Large intestine (tissue), 3 donors: ENCODE measurements around the gene RANBP1. TPM values are rescaled to one million over a fixed set of nuclear protein-coding genes. Genes with fewer than 3 reads are reported as not detected.

ENCODE experiments used
- DNase-seq, 2 donors: peaks; one replicate each; pipeline versions ENCODE4 v3.0.0 to v3.0.0-alpha.2; 2013
- H3K27ac ChIP-seq: one replicate; pipeline ENCODE4 v1.5.1; 2013; ENCODE audit warnings: low read length
- H3K27me3 ChIP-seq: 2 replicates; pipeline ENCODE4 v1.6.1; 2013; ENCODE audit warnings: low read length; ENCODE audit not compliant: control insufficient read depth, insufficient read depth
- H3K36me3 ChIP-seq: 2 replicates; pipeline ENCODE4 v1.6.1; 2013; ENCODE audit warnings: low read length; ENCODE audit not compliant: control insufficient read depth, insufficient read depth
- H3K4me1 ChIP-seq: one replicate; pipeline ENCODE4 v1.6.1; 2013; ENCODE audit warnings: low read length; ENCODE audit not compliant: control insufficient read depth, insufficient read depth
- H3K4me3 ChIP-seq: one replicate; pipeline ENCODE4 v1.5.1; 2013; ENCODE audit warnings: low read length
- H3K9me3 ChIP-seq: one replicate; pipeline ENCODE4 v1.6.1; 2013; ENCODE audit warnings: mild to moderate bottlenecking, low read depth, low read length, moderate library complexity; ENCODE audit not compliant: control insufficient read depth
- WGBS: methylation state at CpG from one replicate; pipeline ENCODE4 v1.1.5; 2013; ENCODE audit warnings: low lambda C conversion rate; ENCODE audit not compliant: insufficient coverage; 5-methylcytosine and 5-hydroxymethylcytosine counted together
- polyA plus RNA-seq: library from polyadenylated mRNA; unstranded; fragments of 120-200 nt; gene quantifications from one replicate; pipeline ENCODE4 v1.2.1, GENCODE V29; 2013

RANBP1 gene
- polyA plus RNA-seq, 1 donor = 136 TPM

DNA sequence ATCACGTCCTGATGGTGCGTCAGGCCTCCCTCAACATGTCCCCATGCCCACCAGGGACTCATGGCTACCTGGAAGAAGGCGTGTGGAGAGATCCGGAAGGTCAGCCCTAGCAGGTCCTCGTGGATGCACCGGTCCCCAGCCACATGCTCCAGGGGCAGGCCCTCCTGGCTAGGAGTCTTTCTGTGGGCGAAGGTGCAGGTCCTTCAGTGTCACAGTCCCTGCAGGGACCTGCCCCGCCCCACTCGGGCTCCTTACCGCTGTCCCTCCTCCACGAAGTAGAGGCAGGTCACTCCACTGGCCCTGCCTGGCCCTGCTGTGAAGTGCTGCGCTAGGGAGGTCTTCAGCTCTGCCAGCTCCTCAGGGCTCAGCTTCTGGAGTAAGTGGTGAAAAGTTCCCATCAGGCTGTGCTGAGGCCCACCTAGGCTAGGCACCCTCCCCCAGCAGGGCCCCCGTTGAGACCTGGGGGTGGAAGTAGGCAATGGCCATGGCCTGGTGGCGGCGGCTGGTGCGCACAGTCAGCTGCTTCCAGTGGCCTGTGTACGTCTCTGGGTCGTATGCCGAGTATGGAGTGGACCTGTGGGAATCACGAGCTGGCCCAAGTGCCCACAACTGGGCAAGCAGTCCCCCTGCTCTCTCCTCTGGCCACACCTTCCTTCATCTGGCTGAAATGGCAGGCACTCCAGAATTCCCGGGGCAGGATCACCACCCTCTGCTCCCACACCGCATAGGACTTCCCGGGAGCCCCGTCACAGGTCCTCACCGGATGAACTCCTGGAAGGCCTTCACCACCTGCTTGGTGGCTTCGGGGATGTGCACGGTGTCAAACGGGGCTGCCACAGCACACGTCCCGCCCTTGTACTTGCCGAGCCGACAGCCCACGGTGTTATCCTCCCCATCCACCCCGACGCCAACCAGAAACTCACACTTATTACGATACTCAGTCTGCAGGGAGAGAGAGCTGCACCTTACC, 1.1 kb upstream of the RANBP1 start:
- Histone ChIP-seq H3K4me3 (no peak overlapping the region), H3K36me3 (peaks cover 65% of the 10 kb centered on the region), H3K27me3 (no peaks in the 10 kb centered on the region), H3K9me3 (peaks cover 2% of the 10 kb centered on the region), H3K27ac (no peak overlapping the region), H3K4me1 (peaks cover 9% of the 10 kb centered on the region)
- no CpG with 5 or more reads among the region's 36 CpGs for WGBS
- no peak for DNase-seq

- Histone ChIP-seq H3K27ac (peak overlapping the region; percentile 61), H3K4me3 (peak overlapping the region; percentile 96), H3K36me3 (peaks cover 63% of the 10 kb centered on the region), H3K27me3 (no peaks in the 10 kb centered on the region), H3K9me3 (no peaks in the 10 kb centered on the region), H3K4me1 (peaks cover 9% of the 10 kb centered on the region)
- no CpG with 5 or more reads among the region's 27 CpGs for WGBS
- no peak for DNase-seq
These were observed 559 bp downstream of the RANBP1 start for GRCh38 chr22:20116376-20116950.

DNA sequence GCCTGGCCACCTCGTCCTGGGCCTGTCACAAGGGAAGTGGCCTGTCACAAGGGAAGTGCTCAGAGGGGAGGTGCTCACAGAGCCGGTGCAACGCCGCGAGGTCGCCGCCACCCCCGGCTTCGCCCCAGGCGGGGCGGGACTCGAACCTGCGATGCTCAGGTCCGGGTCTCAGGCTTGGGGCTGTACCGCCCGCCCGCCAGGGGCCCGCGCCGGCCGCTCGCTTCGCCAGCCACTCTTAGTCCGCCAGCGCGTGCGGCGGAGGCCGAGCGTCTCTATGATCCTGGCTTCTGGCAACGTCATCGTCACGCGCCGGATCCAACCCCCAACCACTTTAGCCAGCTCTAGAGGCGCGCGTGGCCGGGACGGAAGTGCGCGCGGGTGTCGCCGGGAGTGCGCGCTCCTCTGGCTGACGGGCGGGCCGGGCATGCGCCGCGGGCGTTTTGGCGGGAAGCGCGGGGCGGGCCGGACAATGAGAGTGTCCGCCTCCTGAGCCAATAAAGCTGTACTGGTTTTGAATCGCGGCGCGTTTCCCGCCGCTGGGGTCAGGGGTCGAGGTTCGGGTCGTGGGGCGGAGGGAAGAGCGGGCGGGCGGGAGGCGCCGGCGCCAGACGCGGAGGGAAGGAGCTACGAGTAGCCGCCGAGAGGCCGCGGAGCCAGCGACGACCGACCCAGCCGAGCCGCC, 1.2 kb downstream of the RANBP1 start, which contains the start of gene TRMT2A:
TSS of gene TRMT2A (minus strand) at position 276 of the 682 bp plus-strand sequence. CDS start 320 bp downstream, outside the sequence.
- peak; percentile 98 to 99 for DNase-seq
- Histone ChIP-seq H3K27ac (peak within 1 kb of the TSS; percentile 61), H3K4me1 (peaks cover 9% of the 10 kb centered on the region), H3K9me3 (no peaks in the 10 kb centered on the region), H3K4me3 (peak within 1 kb of the TSS; percentile 96), H3K27me3 (no peaks in the 10 kb centered on the region), H3K36me3 (peaks cover 65% of the 10 kb centered on the region)
- WGBS = no CpG with 5 or more reads among the region's 88 CpGs

DNA sequence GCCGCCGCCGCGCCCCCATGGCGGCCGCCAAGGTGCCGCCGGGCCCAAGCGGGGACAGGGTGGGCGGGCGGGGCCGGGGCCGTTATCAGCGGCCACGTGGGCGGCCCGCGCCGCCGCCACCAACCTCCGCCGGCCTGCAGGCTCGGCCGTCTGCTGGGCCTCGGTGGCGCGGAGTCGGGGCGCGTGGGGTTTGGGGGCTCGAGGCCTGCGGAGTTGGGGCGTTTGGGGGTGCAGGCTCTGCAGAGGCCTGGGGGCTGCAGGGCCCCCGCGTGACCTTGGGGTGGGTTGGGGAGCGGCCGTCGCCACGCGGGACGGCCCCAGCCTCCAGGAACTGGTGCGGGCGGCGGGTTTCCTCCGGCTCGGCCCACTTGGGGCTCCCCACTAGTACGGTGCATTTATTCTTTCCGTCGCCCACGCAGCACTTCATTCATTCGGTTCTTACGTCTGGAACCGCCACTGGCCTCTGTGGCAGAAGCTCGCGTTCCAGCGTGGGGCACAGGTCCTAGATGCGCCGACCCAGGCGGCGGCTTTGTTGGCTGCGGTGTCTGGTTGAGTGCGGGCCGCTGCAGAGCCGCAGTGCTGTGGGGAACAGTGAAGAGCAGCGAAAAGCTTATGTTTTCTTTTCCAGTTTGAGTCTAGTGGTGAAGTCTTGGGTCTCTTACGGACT, 1.9 kb downstream of the RANBP1 start:
- Histone ChIP-seq H3K27ac (no peak overlapping the region), H3K27me3 (no peaks in the 10 kb centered on the region), H3K36me3 (peaks cover 62% of the 10 kb centered on the region), H3K9me3 (no peaks in the 10 kb centered on the region), H3K4me1 (peaks cover 9% of the 10 kb centered on the region), H3K4me3 (peak overlapping the region; percentile 56)
- peak in 1 of 2 donors; percentile 39 for DNase-seq
- no CpG with 5 or more reads among the region's 66 CpGs for WGBS

GRCh38 chr22:20118300-20119020, 2.6 kb downstream of the RANBP1 start:
- Histone ChIP-seq H3K4me1 (peaks cover 9% of the 10 kb centered on the region), H3K27ac (no peak overlapping the region), H3K9me3 (no peaks in the 10 kb centered on the region)

GRCh38 chr22:20121856-20122415, 6.0 kb downstream of the RANBP1 start:
- H3K4me3 ChIP-seq = no peak overlapping the region
- H3K27me3 ChIP-seq = no peaks in the 10 kb centered on the region
- H3K27ac ChIP-seq = no peak overlapping the region
- peaks cover 68% of the 10 kb centered on the region for H3K36me3 ChIP-seq
- no CpG with 5 or more reads among the region's 22 CpGs for WGBS
- H3K4me1 ChIP-seq = peaks cover 3% of the 10 kb centered on the region
- H3K9me3 ChIP-seq = no peaks in the 10 kb centered on the region
- DNase-seq = no peak

More at GRCh38 chr22:20118300-20119020, 2.6 kb downstream of the RANBP1 start:
- H3K27me3 ChIP-seq = no peaks in the 10 kb centered on the region
- peak overlapping the region; percentile 56 for H3K4me3 ChIP-seq
- peaks cover 57% of the 10 kb centered on the region for H3K36me3 ChIP-seq
- no peak for DNase-seq
- WGBS = 0% methylated on average over 2 of the region's 8 CpGs

DNA sequence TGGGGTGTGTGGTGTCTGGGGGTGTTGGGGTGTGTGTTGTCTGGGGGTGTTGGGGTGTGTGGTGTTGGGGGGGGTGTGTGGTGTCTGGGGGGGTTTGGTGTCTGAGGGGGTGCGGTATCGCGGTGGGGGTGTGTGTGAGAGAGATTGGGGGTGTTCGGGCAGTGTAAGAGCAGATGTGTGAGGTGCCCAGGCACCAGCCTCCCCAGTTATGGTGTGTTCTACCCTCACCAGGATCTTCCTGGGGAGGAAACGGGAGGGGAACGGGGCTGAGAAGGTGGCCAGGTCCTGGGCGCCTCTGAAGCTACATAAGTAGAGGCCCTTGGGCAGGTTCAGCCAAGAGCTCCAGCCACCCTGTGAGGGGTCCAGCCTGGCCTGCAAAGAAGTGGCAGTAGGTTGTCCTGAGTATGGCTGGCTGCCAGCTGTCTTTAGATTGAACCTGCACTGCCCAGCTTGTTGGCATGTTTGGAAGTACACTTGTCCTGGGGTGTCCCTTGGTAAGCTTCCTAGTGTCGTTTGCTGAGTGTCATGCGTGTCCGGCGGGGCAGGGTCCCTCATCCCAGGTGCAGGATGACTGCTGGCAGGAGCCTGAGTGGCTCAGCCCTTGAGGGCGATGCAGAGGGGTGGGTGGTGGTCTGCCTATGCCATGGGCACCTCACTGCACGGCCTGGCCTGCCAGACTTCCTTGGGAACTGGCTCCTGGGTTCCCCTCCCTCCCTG, 7.6 kb downstream of the RANBP1 start:
- no peaks in the 10 kb centered on the region for H3K9me3 ChIP-seq
- H3K4me3 ChIP-seq = no peak overlapping the region
- DNase-seq = no peak
- H3K27ac ChIP-seq = no peak overlapping the region
- no peaks in the 10 kb centered on the region for H3K27me3 ChIP-seq
- peaks cover 3% of the 10 kb centered on the region for H3K4me1 ChIP-seq
- WGBS = no CpG with 5 or more reads among the region's 13 CpGs
- peaks cover 79% of the 10 kb centered on the region for H3K36me3 ChIP-seq

DNA sequence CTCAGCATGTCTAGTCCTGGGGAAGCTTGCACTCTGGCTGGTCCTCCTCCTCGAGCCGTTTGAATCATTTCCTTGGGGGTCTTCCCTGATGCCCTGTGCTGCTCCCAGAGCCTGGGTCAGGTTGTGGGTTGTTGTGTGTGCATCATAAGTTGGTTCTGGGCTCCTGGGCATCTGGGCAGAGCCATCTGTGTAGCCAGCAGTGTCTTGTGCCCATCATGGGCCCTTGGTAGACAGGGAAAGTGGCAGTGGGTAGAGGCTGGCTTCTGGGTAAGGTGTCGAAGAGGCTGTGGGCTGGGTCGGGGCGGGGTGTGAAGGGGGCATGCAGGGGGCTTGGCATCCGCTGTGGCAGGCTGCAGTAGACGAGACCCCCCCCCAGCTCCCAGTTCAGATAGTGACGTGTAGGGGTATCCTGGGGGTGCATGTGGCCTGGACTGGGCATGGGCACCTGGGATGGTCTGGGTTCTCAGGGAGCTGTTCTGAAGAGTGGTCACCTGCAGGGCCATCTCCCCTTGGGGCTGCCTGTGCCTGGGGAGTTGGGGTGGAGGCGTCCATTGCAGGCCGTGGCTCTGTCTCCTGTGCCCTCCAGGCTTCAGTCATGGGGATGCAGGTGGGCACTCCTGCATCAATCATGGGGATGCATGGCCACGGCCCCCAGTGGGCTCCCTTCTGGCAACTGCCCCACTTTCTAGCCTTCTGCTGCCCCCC, 8.3 kb downstream of the RANBP1 start:
- peaks cover 74% of the 10 kb centered on the region for H3K36me3 ChIP-seq
- DNase-seq = no peak
- H3K27me3 ChIP-seq = no peaks in the 10 kb centered on the region
- H3K27ac ChIP-seq = no peak overlapping the region
- peaks cover 5% of the 10 kb centered on the region for H3K4me1 ChIP-seq
- no CpG with 5 or more reads among the region's 11 CpGs for WGBS
- no peak overlapping the region for H3K4me3 ChIP-seq
- H3K9me3 ChIP-seq = no peaks in the 10 kb centered on the region
